H1 (cell line): ENCODE results near the gene MRPL41. TPM values are rescaled to one million over a fixed set of nuclear protein-coding genes. Genes with fewer than 3 reads are reported as not detected.

ENCODE experiments used
- CTCF ChIA-PET: fragments of 300-600 bp; sonication (Branson Sonifier 250); formaldehyde crosslinking; loops from one replicate; lab custom pipeline; 2021; ENCODE audit not compliant: partially characterized antibody; lab: Charles Lee
- POLR2A ChIA-PET: fragments of 300-600 bp; sonication (Branson Sonifier 250); formaldehyde crosslinking; loops from one replicate; lab custom pipeline; 2021; ENCODE audit warnings: inconsistent platforms; ENCODE audit not compliant: partially characterized antibody; lab: Charles Lee
- DNase-seq, 2 experiments: peaks; one replicate each; pipeline versions ENCODE4 v3.0.0 to v3.0.0-alpha.2; 2010 to 2022; ENCODE audit warnings: low spot score in 2 of 2, low read depth in 1 of 2, mixed read lengths in 1 of 2
- FAIRE-seq: peaks from 2 replicates; lab custom pipeline; 2011; peaks lifted over from hg19 to GRCh38; lab: Jason Lieb, UNC
- H2AFZ ChIP-seq: 2 replicates; pipeline ENCODE4 v1.8.1; 2012; ENCODE audit warnings: low read length, inconsistent platforms
- H2AK5ac ChIP-seq: 2 replicates; pipeline ENCODE4 v1.6.1; 2013; ENCODE audit warnings: low read depth, low read length
- H2BK120ac ChIP-seq: replicated peaks from 2 replicates; pipeline ENCODE3; 2013; ENCODE audit warnings: low read depth, low read length, inconsistent platforms
- H2BK12ac ChIP-seq: 2 replicates; pipeline ENCODE4 v1.6.1; 2013; ENCODE audit warnings: low read depth, low read length
- H2BK15ac ChIP-seq: 2 replicates; pipeline ENCODE4 v1.6.1; 2013; ENCODE audit warnings: low read length
- H2BK20ac ChIP-seq: 2 replicates; pipeline ENCODE4 v1.6.1; 2013; ENCODE audit warnings: low read length
- H2BK5ac ChIP-seq: 2 replicates; pipeline ENCODE4 v1.6.1; 2013; ENCODE audit warnings: low read depth, low read length
- H3K14ac ChIP-seq: 2 replicates; pipeline ENCODE4 v1.6.1; 2013; ENCODE audit warnings: inconsistent platforms; ENCODE audit not compliant: insufficient read length
- H3K18ac ChIP-seq: 2 replicates; pipeline ENCODE4 v1.6.1; 2013; ENCODE audit warnings: low read length; ENCODE audit errors: extremely low read depth
- H3K23ac ChIP-seq: 2 replicates; pipeline ENCODE4 v1.6.1; 2013; ENCODE audit warnings: inconsistent platforms; ENCODE audit not compliant: insufficient read length
- H3K23me2 ChIP-seq: 2 replicates; pipeline ENCODE4 v1.6.1; 2013; ENCODE audit warnings: low read depth, low read length
- H3K27ac ChIP-seq: 2 replicates; pipeline ENCODE4 v1.6.1; 2011; ENCODE audit warnings: low read depth, low read length, inconsistent platforms
- H3K27me3 ChIP-seq, 4 experiments: replicated peaks in 1 of 4; 1 replicate in 1 of 4; 2 replicates in 3 of 4; pipeline versions ENCODE4 v1.6.1 to v1.8.1; 2011 to 2013; ENCODE audit warnings: low read length in 3 of 4, mild to moderate bottlenecking in 3 of 4, inconsistent platforms in 2 of 4, mixed read lengths in 2 of 4, moderate library complexity in 1 of 4; ENCODE audit not compliant: control insufficient read depth in 3 of 4, insufficient read depth in 3 of 4; ENCODE audit errors: extremely low read depth in 1 of 4
- H3K36me3 ChIP-seq, 4 experiments: 2 replicates each; pipeline versions ENCODE4 v1.6.1 to v1.8.1; 2011 to 2013; ENCODE audit warnings: mild to moderate bottlenecking in 4 of 4, low read length in 3 of 4, moderate library complexity in 2 of 4, control low read depth in 1 of 4, inconsistent platforms in 1 of 4; ENCODE audit not compliant: insufficient read depth in 4 of 4, control insufficient read depth in 2 of 4
- H3K4ac ChIP-seq: replicated peaks from 2 replicates; pipeline ENCODE3; 2013; ENCODE audit warnings: low read length, low read depth, mixed read lengths, inconsistent platforms; ENCODE audit not compliant: insufficient read length
- H3K4me1 ChIP-seq, 4 experiments: replicated peaks in 1 of 4; 1 replicate in 1 of 4; 2 replicates in 3 of 4; pipeline versions ENCODE4 v1.6.1 to v1.8.1; 2011 to 2013; ENCODE audit warnings: low read length in 3 of 4, inconsistent platforms in 2 of 4, mixed read lengths in 1 of 4; ENCODE audit not compliant: insufficient read depth in 4 of 4, control insufficient read depth in 3 of 4
- H3K4me2 ChIP-seq, 2 experiments: 2 replicates each; pipeline versions ENCODE4 v1.6.1 to v1.8.1; 2011 to 2013; ENCODE audit warnings: low read depth in 2 of 2, low read length in 2 of 2, control low read depth in 1 of 2, inconsistent platforms in 1 of 2, mild to moderate bottlenecking in 1 of 2; ENCODE audit not compliant: insufficient read depth in 1 of 2
- H3K4me3 ChIP-seq, 4 experiments: fragments of 200-600, 300-600 bp in 1 of 4; sonication (generic), shearing (Covaris generic), sonication (Bioruptor Twin) in 1 of 4; 2 replicates each; pipeline versions ENCODE4 v1.5.1 to v1.8.1; 2011 to 2016; ENCODE audit warnings: low read length in 4 of 4, low read depth in 3 of 4, control low read depth in 2 of 4, inconsistent platforms in 2 of 4, mild to moderate bottlenecking in 2 of 4, mixed read lengths in 1 of 4, moderate library complexity in 1 of 4; ENCODE audit not compliant: insufficient read depth in 2 of 4; ENCODE audit errors: extremely low read depth in 1 of 4
- H3K56ac ChIP-seq: replicated peaks from 2 replicates; pipeline ENCODE3; 2013; ENCODE audit warnings: low read depth, mild to moderate bottlenecking, mixed read lengths, low read length, inconsistent platforms; ENCODE audit not compliant: insufficient read length
- H3K79me1 ChIP-seq: 2 replicates; pipeline ENCODE4 v1.6.1; 2013; ENCODE audit warnings: low read depth, low read length, control low read depth
- H3K79me2 ChIP-seq, 2 experiments: 2 replicates each; pipeline versions ENCODE4 v1.6.1 to v1.8.1; 2012 to 2013; ENCODE audit warnings: low read length in 2 of 2, mild to moderate bottlenecking in 2 of 2, inconsistent platforms in 1 of 2; ENCODE audit not compliant: insufficient read depth in 2 of 2, control insufficient read depth in 1 of 2
- H3K9ac ChIP-seq, 4 experiments: replicated peaks in 1 of 4; 1 replicate in 1 of 4; 2 replicates in 3 of 4; pipeline versions ENCODE4 v1.6.1 to v1.8.1; 2011 to 2013; ENCODE audit warnings: low read depth in 3 of 4, low read length in 3 of 4, control low read depth in 2 of 4, mild to moderate bottlenecking in 2 of 4, moderate library complexity in 2 of 4, inconsistent platforms in 1 of 4; ENCODE audit errors: extremely low read depth in 1 of 4
- H3K9me3 ChIP-seq, 2 experiments: 2 replicates each; pipeline versions ENCODE4 v1.6.1 to v1.8.1; 2012 to 2013; ENCODE audit warnings: mild to moderate bottlenecking in 2 of 2, moderate library complexity in 2 of 2, control low read depth in 1 of 2, inconsistent platforms in 1 of 2, low read depth in 1 of 2, low read length in 1 of 2, mixed read lengths in 1 of 2; ENCODE audit not compliant: insufficient read depth in 2 of 2
- H4K20me1 ChIP-seq, 2 experiments: replicated peaks in 1 of 2; 2 replicates each; pipeline versions ENCODE3 to v1.8.1; 2011 to 2013; ENCODE audit warnings: inconsistent platforms in 2 of 2, low read length in 2 of 2, mild to moderate bottlenecking in 1 of 2; ENCODE audit not compliant: insufficient read depth in 2 of 2, control insufficient read depth in 1 of 2
- H4K5ac ChIP-seq: 2 replicates; pipeline ENCODE4 v1.6.1; 2013; ENCODE audit warnings: low read length, low read depth, mixed read lengths, inconsistent platforms; ENCODE audit not compliant: insufficient read length
- H4K8ac ChIP-seq: 2 replicates; pipeline ENCODE4 v1.8.0; 2013; ENCODE audit warnings: mild to moderate bottlenecking, moderate library complexity, low read length, inconsistent platforms; ENCODE audit not compliant: insufficient read depth; ENCODE audit errors: extremely low read depth
- H4K91ac ChIP-seq: replicated peaks from 2 replicates; pipeline ENCODE3; 2013; ENCODE audit warnings: low read length, mixed read lengths, inconsistent platforms; ENCODE audit not compliant: insufficient read length
- GTF2F1 ChIP-seq: IDR thresholded peaks from 2 replicates; pipeline ENCODE4 v1.6.1; 2012; ENCODE audit warnings: low read depth, low read length, improper control_type of control experiment, borderline replicate concordance
- KDM4A ChIP-seq: IDR thresholded peaks from one replicate; pipeline ENCODE4 v1.7.1; 2012; ENCODE audit warnings: low read depth, mild to moderate bottlenecking, moderate library complexity, low read length, inconsistent platforms; ENCODE audit not compliant: severe bottlenecking
- PHF8 ChIP-seq: fragments of 200-600 bp; sonication (generic); conservative IDR thresholded peaks from 2 replicates; pipeline ENCODE4 v1.7.1; 2012; ENCODE audit warnings: low read depth, mild to moderate bottlenecking, inconsistent platforms, low read length, moderate library complexity
- POLR2AphosphoS5 ChIP-seq: IDR thresholded peaks from 2 replicates; pipeline ENCODE4 v1.6.1; 2011; ENCODE audit warnings: low read depth, low read length
- RAD21 ChIP-seq, 2 experiments: IDR thresholded peaks in 1 of 2; conservative IDR thresholded peaks in 1 of 2; 2 replicates each; pipeline ENCODE4 v1.6.1; 2011; ENCODE audit warnings: low read depth in 2 of 2, low read length in 2 of 2, improper control_type of control experiment in 1 of 2, inconsistent platforms in 1 of 2, mild to moderate bottlenecking in 1 of 2, moderate library complexity in 1 of 2
- RNF2 ChIP-seq: fragments of 200-900, 300-1000 bp; sonication (generic); IDR thresholded peaks from 2 replicates; pipeline ENCODE4 v1.7.1; 2016; ENCODE audit warnings: borderline replicate concordance, low read depth, mild to moderate bottlenecking, antibody characterized with exemption, low read length; ENCODE audit not compliant: poor library complexity, severe bottlenecking; ENCODE audit errors: missing control alignments
- SIN3A ChIP-seq, 2 experiments: IDR thresholded peaks in 1 of 2; conservative IDR thresholded peaks in 1 of 2; 2 replicates each; pipeline ENCODE4 v1.6.1; 2011 to 2012; ENCODE audit warnings: low read length in 2 of 2, improper control_type of control experiment in 1 of 2, low read depth in 1 of 2, mild to moderate bottlenecking in 1 of 2
- SIX5 ChIP-seq: IDR thresholded peaks from 2 replicates; pipeline ENCODE4 v1.6.1; 2011; ENCODE audit warnings: mild to moderate bottlenecking, low read depth, low read length
- SP1 ChIP-seq: IDR thresholded peaks from 2 replicates; pipeline ENCODE4 v1.6.1; 2011; ENCODE audit warnings: low read depth, low read length
- WGBS, 2 experiments: shearing (Covaris generic) in 1 of 2; methylation state at CpG; one replicate each; pipeline versions ENCODE4 v1.1.6 to v1.1.7; 2013 to 2015; ENCODE audit warnings: low lambda C conversion rate in 2 of 2, mixed read lengths in 2 of 2, inconsistent platforms in 1 of 2, low coverage in 1 of 2, missing lambda C conversion rate in 1 of 2; ENCODE audit not compliant: insufficient replicate concordance in 2 of 2, insufficient coverage in 1 of 2, insufficient read length in 1 of 2; ENCODE audit errors: extremely low coverage in 1 of 2, missing lambda C conversion rate in 1 of 2; 5-methylcytosine and 5-hydroxymethylcytosine counted together
- polyA plus RNA-seq, 7 experiments: library from polyadenylated mRNA; depleted of rRNA in 3 of 7; stranded (reverse) in 5 of 7; unstranded in 2 of 7; fragments of >200 nt in 5 of 7; fragments of 200-250 nt in 2 of 7; gene quantifications; 1 replicate in 5 of 7; 2 replicates in 1 of 7; 4 replicates in 1 of 7; pipeline versions ENCODE4 v1.2.1 to v1.2.3, GENCODE V29; 2011 to 2013; ENCODE audit warnings: missing spikeins in 2 of 7, mixed read lengths in 2 of 7
- total RNA-seq: library from RNA; stranded (reverse); fragmentation: NEBNext Ultra II Directional; extraction: Animal tissue kit (Norgen Biotek cat#: 25700); gene quantifications from 2 replicates; pipeline ENCODE4 v1.2.1, GENCODE V29; 2021

Gene MRPL41
- total and polyA plus RNA-seq, 2 of the 8 experiments (the other 6 are each of a cell fraction or from before 2014, with no cell fraction given) = 47.2 to 58.1 TPM

DNA sequence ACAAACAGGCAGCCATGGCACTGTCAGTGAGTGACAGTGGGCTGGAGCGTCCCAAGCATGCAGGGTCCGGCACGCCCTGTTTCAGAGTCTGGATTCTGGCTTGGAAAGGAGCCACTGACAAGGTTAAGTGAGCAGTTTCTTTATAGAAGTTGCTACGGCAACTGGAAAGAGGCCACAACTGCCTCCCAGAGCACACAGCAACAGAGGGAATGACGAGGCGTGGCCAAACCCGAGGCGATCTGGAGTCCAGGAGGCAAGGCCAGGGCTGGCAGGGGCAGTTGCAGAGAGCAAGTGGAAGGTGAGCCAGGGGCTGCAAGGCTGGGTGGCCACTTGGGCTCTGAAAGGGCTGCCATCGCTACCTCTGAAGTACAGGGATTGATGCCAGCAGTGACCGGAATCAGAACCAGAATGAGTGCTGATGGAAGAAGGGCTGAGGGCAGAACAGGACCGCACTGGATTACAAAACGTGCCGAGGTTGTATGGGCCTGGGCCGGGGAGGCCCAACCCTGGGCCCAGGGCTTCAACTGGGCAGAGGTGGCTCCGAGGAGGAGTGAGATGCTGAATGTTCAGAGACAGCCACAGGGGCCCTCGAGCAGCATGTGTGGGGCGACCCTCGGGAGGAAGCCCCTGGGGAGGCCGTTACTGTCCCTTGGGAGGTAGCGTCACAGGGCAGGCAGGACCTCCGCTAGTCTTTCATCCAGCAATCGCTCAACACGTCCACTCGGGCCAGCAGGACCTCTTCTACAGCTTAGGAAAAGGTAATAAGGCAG lies 4.6 kb downstream of the MRPL41 start:
- Histone ChIP-seq H3K18ac (no peak overlapping the region), H2BK15ac (no peak overlapping the region), H2BK120ac (no peak overlapping the region), H3K4ac (no peak overlapping the region), H2AFZ (no peak overlapping the region), H3K56ac (no peak overlapping the region), H3K27me3 (no peaks in the 10 kb centered on the region), H4K91ac (no peak overlapping the region), H3K23me2 (peaks cover 5% of the 10 kb centered on the region; the same call in 1 of the 2 replicates), H3K27ac (no peak overlapping the region), H3K23ac (no peak overlapping the region), H3K14ac (no peak overlapping the region), H2AK5ac (no peak overlapping the region), H3K79me2 (no peaks in the 10 kb centered on the region), H2BK5ac (no peak overlapping the region), H3K4me2 (no peak overlapping the region), H4K8ac (no peak overlapping the region; the same call in 1 of the 2 replicates), H4K5ac (no peak overlapping the region), H3K9ac (no peak overlapping the region), H3K36me3 (peaks cover 7 to 28% (median 15%) of the 10 kb centered on the region in 4 experiments; a peak in 6 of 8 replicates), H3K4me1 (peaks cover 0 to 4% (median 1%) of the 10 kb centered on the region in 4 experiments; a peak in 3 of 7 replicates), H3K9me3 (no peaks in the 10 kb centered on the region), H4K20me1 (peaks cover 4 to 8% of the 10 kb centered on the region in 2 experiments), H3K79me1 (peaks cover 5% of the 10 kb centered on the region; the same call in 1 of the 2 replicates), H3K4me3 (no peak overlapping the region), H2BK12ac (no peak overlapping the region), H2BK20ac (no peak overlapping the region)
- CTCF ChIA-PET = interaction anchor here (4.3 kb wide), 1 partner anchor 20 kb away, joined by 21 read pairs; no protein-coding TSS in a partner anchor
- FAIRE-seq = no peak
- 93% methylated on average over 24 of the region's 24 CpGs; no CpG with 5 or more reads in 1 of the 2 experiments for WGBS, 2 experiments
- POLR2A ChIA-PET = interaction anchor here (1.0 kb wide), 1 partner anchor 273 kb away, joined by 3 read pairs; no protein-coding TSS in a partner anchor
- no peak for DNase-seq
- TF ChIP-seq GTF2F1 (no peak), RAD21 (IDR thresholded peaks at IDR 0.05 in 1 of 2, conservative IDR thresholded peaks at IDR 0.05 in 1 of 2; ENCODE audit: low read depth in 2 of 2, low read length in 2 of 2) (no peak), SIX5 (no peak), POLR2AphosphoS5 (no peak), SIN3A (conservative IDR thresholded peaks at IDR 0.05 in 1 of 2, IDR thresholded peaks at IDR 0.05 in 1 of 2; ENCODE audit: low read depth in 1 of 2, low read length in 2 of 2) (no peak), RNF2 (no peak), PHF8 (no peak), KDM4A (no peak), SP1 (no peak)
